K562 (cell line): ENCODE data around the gene C20orf96. TPM values are rescaled to one million over a fixed set of nuclear protein-coding genes. Genes with fewer than 3 reads are reported as not detected.

Experiments used
- ATAC-seq: fragments of 200-7000 bp; cut with Tn5 transposase; 3 replicates; pipeline ENCODE4 v1.9.1; 2020; ENCODE audit warnings: moderate library complexity
- BruUV-seq: library from RNA; stranded (reverse); fragments of 400-500 nt; replicated peaks from 2 replicates; lab custom pipeline; 2021; lab: Mats Ljungman, UMichigan
- CTCF ChIA-PET: fragments of 300-600 bp; formaldehyde crosslinking; extraction: SDS; loops from one replicate; lab custom pipeline; 2021; ENCODE audit warnings: low intra/inter-chr PET ratio; lab: Yijun Ruan, JAX
- POLR2A ChIA-PET: fragments of 300-600, 350-650 bp; sonication (Branson Sonifier 250); formaldehyde crosslinking; extraction: SDS; loops from one replicate; lab custom pipeline; 2021; ENCODE audit warnings: antibody characterized with exemption, inconsistent platforms; lab: Yijun Ruan, JAX
- DNase-seq, 4 experiments: peaks; one replicate each; pipeline versions ENCODE4 v3.0.0 to v3.0.0-alpha.2; 2011 to 2018; ENCODE audit warnings: low spot score in 3 of 4, mixed read lengths in 3 of 4; ENCODE audit errors: extremely low read depth in 1 of 4
- FAIRE-seq: peaks from 2 replicates; lab custom pipeline; 2011; peaks lifted over from hg19 to GRCh38; lab: Jason Lieb, UNC
- H2AFZ ChIP-seq: 2 replicates; pipeline ENCODE4 v1.6.0; 2011; ENCODE audit warnings: low read depth, low read length, control low read depth, inconsistent platforms
- H3K27ac ChIP-seq: fragments of 200-600 bp; 3 replicates; pipeline ENCODE4 v1.8.0; 2011; ENCODE audit warnings: low read depth, mild to moderate bottlenecking, control low read depth, inconsistent platforms, low read length, moderate library complexity, mixed read lengths; ENCODE audit errors: extremely low read depth
- H3K27me3 ChIP-seq, 2 experiments: fragments of 300-600 bp in 1 of 2; 2 replicates in 1 of 2; 3 replicates in 1 of 2; pipeline versions ENCODE4 v1.6.0 to v1.8.0; 2011; ENCODE audit warnings: inconsistent platforms in 2 of 2, low read length in 2 of 2, mild to moderate bottlenecking in 1 of 2, mixed read lengths in 1 of 2, moderate library complexity in 1 of 2; ENCODE audit not compliant: control insufficient read depth in 2 of 2, insufficient read depth in 2 of 2
- H3K36me3 ChIP-seq: fragments of 300-600 bp; 3 replicates; pipeline ENCODE4 v1.8.0; 2011; ENCODE audit warnings: mild to moderate bottlenecking, low read length, inconsistent platforms; ENCODE audit not compliant: control insufficient read depth, insufficient read depth
- H3K4me1 ChIP-seq, 2 experiments: fragments of 200-600 bp in 1 of 2; replicated peaks in 1 of 2; 2 replicates in 1 of 2; 3 replicates in 1 of 2; pipeline versions ENCODE4 v1.5.1 to v1.8.0; 2011; ENCODE audit warnings: inconsistent platforms in 2 of 2, low read length in 2 of 2, mild to moderate bottlenecking in 1 of 2, mixed read lengths in 1 of 2, moderate library complexity in 1 of 2; ENCODE audit not compliant: control insufficient read depth in 2 of 2, insufficient read depth in 2 of 2
- H3K4me2 ChIP-seq: 2 replicates; pipeline ENCODE4 v1.6.1; 2011; ENCODE audit warnings: low read length, control low read depth, inconsistent platforms, mixed read lengths; ENCODE audit not compliant: insufficient read depth
- H3K4me3 ChIP-seq: fragments of 200-600 bp; sonication (generic), shearing (Covaris generic); 2 replicates; pipeline ENCODE4 v1.5.1; 2016; ENCODE audit warnings: control low read depth, inconsistent platforms
- H3K79me2 ChIP-seq: fragments of 200-600 bp; 3 replicates; pipeline ENCODE4 v1.8.0; 2011; ENCODE audit warnings: low read length, inconsistent platforms; ENCODE audit not compliant: control insufficient read depth, insufficient read depth
- H3K9ac ChIP-seq, 2 experiments: 2 replicates each; pipeline versions ENCODE4 v1.6.0 to v1.6.1; 2011; ENCODE audit warnings: low read depth in 2 of 2, low read length in 2 of 2, control low read depth in 1 of 2, inconsistent platforms in 1 of 2, mild to moderate bottlenecking in 1 of 2, mixed read lengths in 1 of 2; ENCODE audit not compliant: insufficient read depth in 1 of 2
- H3K9me1 ChIP-seq: one replicate; pipeline ENCODE4 v1.6.0; 2011; ENCODE audit warnings: inconsistent platforms, mild to moderate bottlenecking, low read length, moderate library complexity; ENCODE audit not compliant: control insufficient read depth, insufficient read depth
- H3K9me3 ChIP-seq: replicated peaks from 2 replicates; pipeline ENCODE4 v1.5.1; 2011; ENCODE audit warnings: low read depth, low read length, inconsistent platforms; ENCODE audit not compliant: control insufficient read depth, insufficient read depth
- H4K20me1 ChIP-seq: replicated peaks from 2 replicates; pipeline ENCODE4 v1.6.1; 2011; ENCODE audit warnings: low read length, inconsistent platforms, mixed read lengths; ENCODE audit not compliant: control insufficient read depth, insufficient read depth
- ADNP ChIP-seq: fragments of 200-800 bp; sonication (Bioruptor generic); IDR thresholded peaks from 2 replicates; pipeline ENCODE4 v1.6.1; 2016; ENCODE audit warnings: missing genetic modification characterization, missing compliant biosample characterization
- BCOR ChIP-seq: fragments of 450-650 bp; IDR thresholded peaks from 2 replicates; pipeline ENCODE4 v1.6.1; 2016
- CHCHD3 ChIP-seq: fragments of 250-450 bp; sonication (Bioruptor Pico); IDR thresholded peaks from 2 replicates; pipeline ENCODE4 v2.1.2; 2022; ENCODE audit warnings: mild to moderate bottlenecking
- COPS2 ChIP-seq: fragments of 450-650 bp; conservative IDR thresholded peaks from 2 replicates; pipeline ENCODE4 v1.6.1; 2016; ENCODE audit warnings: mild to moderate bottlenecking, moderate library complexity
- HDAC2 ChIP-seq: fragments of 450-650 bp; IDR thresholded peaks from 2 replicates; pipeline ENCODE4 v1.6.1; 2016; ENCODE audit warnings: mild to moderate bottlenecking
- HNRNPK ChIP-seq: fragments of 200-400 bp; formaldehyde crosslinking; IDR thresholded peaks from one replicate; pipeline ENCODE4 v1.6.1; 2018; ENCODE audit warnings: mild to moderate bottlenecking, low read depth, low read length; ENCODE audit not compliant: poor library complexity, severe bottlenecking
- HOXB6 ChIP-seq: fragments of 250-450 bp; sonication (Bioruptor Pico); IDR thresholded peaks from 2 replicates; pipeline ENCODE4 v1.5.1; 2022; ENCODE audit warnings: mild to moderate bottlenecking, borderline replicate concordance
- KDM1A ChIP-seq, 2 experiments: fragments of 450-650 bp; IDR thresholded peaks; 2 replicates each; pipeline ENCODE4 v1.6.1; 2016; ENCODE audit warnings: mild to moderate bottlenecking in 2 of 2
- MAZ ChIP-seq, 2 experiments: fragments of 450-650 bp in 1 of 2; sonication (generic) in 1 of 2; formaldehyde crosslinking; IDR thresholded peaks in 1 of 2; conservative IDR thresholded peaks in 1 of 2; 2 replicates each; pipeline versions ENCODE4 v1.4.0 to v1.5.0; 2020; ENCODE audit warnings: mild to moderate bottlenecking in 1 of 2, missing genetic modification reagents in 1 of 2
- MTA3 ChIP-seq: fragments of 450-650 bp; formaldehyde crosslinking; IDR thresholded peaks from 2 replicates; pipeline ENCODE4 v1.6.1; 2017; ENCODE audit warnings: mild to moderate bottlenecking, borderline replicate concordance
- RBM25 ChIP-seq: fragments of 200-400 bp; formaldehyde crosslinking; IDR thresholded peaks from 2 replicates; pipeline ENCODE4 v1.6.1; 2018; ENCODE audit warnings: low read length, low read depth, moderate library complexity; ENCODE audit not compliant: severe bottlenecking
- SIN3B ChIP-seq: fragments of 450-650 bp; IDR thresholded peaks from 2 replicates; pipeline ENCODE4 v1.6.1; 2017; ENCODE audit warnings: low read depth, mild to moderate bottlenecking, moderate library complexity
- SMARCC2 ChIP-seq: fragments of 450-650 bp; IDR thresholded peaks from 2 replicates; pipeline ENCODE4 v1.6.1; 2017; ENCODE audit warnings: antibody characterized with exemption, moderate library complexity, mild to moderate bottlenecking, low read depth
- SREBF1 ChIP-seq: fragments of 150-350 bp; IDR thresholded peaks from 2 replicates; pipeline ENCODE4 v1.6.1; 2014; ENCODE audit warnings: antibody characterized with exemption, low read depth, low read length, borderline replicate concordance
- ZNF384 ChIP-seq: IDR thresholded peaks from 2 replicates; pipeline ENCODE4 v1.6.1; 2012; ENCODE audit warnings: low read depth, low read length, improper control_type of control experiment
- ZNF41 ChIP-seq: fragments of 250-450 bp; sonication (Bioruptor Pico); conservative IDR thresholded peaks from 2 replicates; pipeline ENCODE4 v1.4.0; 2020; ENCODE audit warnings: mild to moderate bottlenecking
- in situ Hi-C: fragments of 300-500 bp; cut with MboI; formaldehyde crosslinking; loops from 4 replicates; pipeline ENCODE4 v1.15.0; 2018; ENCODE audit warnings: inconsistent platforms, mixed read lengths
- intact Hi-C: fragments of 100-400 bp; cut with micrococcal nuclease; formaldehyde crosslinking; loops from 2 replicates; pipeline ENCODE4 v1.14.2; 2022
- polyA plus RNA-seq, 8 experiments: library from polyadenylated mRNA; depleted of rRNA in 4 of 8; stranded (reverse) in 5 of 8; unstranded in 3 of 8; fragments of >200 nt; fragmentation: Nextera tagmentation in 2 of 8; fragmentation: Illumina TruSeq in 1 of 8; extraction: Ambion mirVana in 2 of 8; extraction: Trizol in 1 of 8; gene quantifications; 2 replicates each; pipeline versions ENCODE4 v1.2.1 to v1.2.3, GENCODE V29; 2011 to 2014; ENCODE audit warnings: inconsistent platforms in 1 of 8, missing spikeins in 1 of 8
- total RNA-seq, 7 experiments: library from RNA; depleted of rRNA in 6 of 7; stranded (reverse); fragments of >200 nt in 6 of 7; fragmentation: Illumina TruSeq in 2 of 7; extraction: Trizol in 2 of 7; gene quantifications; 2 replicates each; pipeline versions ENCODE4 v1.2.1 to v1.2.3, GENCODE V29; 2011 to 2021; ENCODE audit warnings: low replicate concordance in 1 of 7
- TF ChIP-seq, protein P1 (sequence below): fragments of 450-650 bp; conservative IDR thresholded peaks from 2 replicates; pipeline ENCODE4 v1.6.1; 2016; ENCODE audit warnings: missing genetic modification characterization, low read depth, mild to moderate bottlenecking, missing compliant biosample characterization, moderate library complexity
- TF ChIP-seq, protein P2 (sequence below): sonication (generic); formaldehyde crosslinking; IDR thresholded peaks from 2 replicates; pipeline ENCODE4 v1.8.0; 2022; ENCODE audit warnings: mild to moderate bottlenecking, missing genetic modification reagents

The C20orf96 gene
- total and polyA plus RNA-seq, 9 of the 15 experiments (the other 6 are each of a cell fraction or from before 2014, with no cell fraction given), result 1.7 to 11.7 (median 4.2) TPM

DNA sequence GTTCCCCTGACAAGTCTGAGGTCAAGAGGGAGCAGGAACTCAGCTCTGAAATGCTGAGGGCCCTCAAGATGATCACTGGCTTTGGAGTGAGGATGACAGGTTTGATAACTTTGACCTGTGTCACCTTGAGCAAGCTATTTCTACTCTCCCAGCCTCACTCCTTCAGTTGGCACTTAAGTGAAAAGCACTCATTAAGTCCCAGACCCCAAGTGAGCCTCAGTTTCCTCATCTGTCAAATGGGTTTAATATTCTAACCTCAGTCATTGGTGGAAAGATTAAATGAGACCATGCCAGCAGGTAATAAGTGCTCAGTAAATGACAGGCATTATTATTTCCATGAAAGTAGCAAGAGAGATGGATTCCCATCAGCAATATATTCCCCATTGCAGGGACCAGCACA is 19.0 kb downstream of the C20orf96 start:
- no peak overlapping the region for H3K27ac ChIP-seq
- CTCF ChIA-PET, result no interaction called here
- no peak overlapping the region; a peak in 1 of 4 replicates for H3K9ac ChIP-seq
- peaks cover 10% of the 10 kb centered on the region; the same call in 1 of the 3 replicates for H3K36me3 ChIP-seq
- intact Hi-C loops, result no loop called here
- no peak overlapping the region for H3K4me3 ChIP-seq
- no peak for ATAC-seq
- H3K79me2 ChIP-seq, result no peaks in the 10 kb centered on the region
- H4K20me1 ChIP-seq, result no peaks in the 10 kb centered on the region
- no peak for FAIRE-seq
- H3K4me2 ChIP-seq, result no peak overlapping the region
- H3K4me1 ChIP-seq, result peaks cover 2 to 6% of the 10 kb centered on the region in 2 experiments; a peak in 4 of 5 replicates
- no peak for DNase-seq
- H3K9me1 ChIP-seq, result no peaks in the 10 kb centered on the region
- no peaks in the 10 kb centered on the region for H3K9me3 ChIP-seq
- no peak overlapping the region for H2AFZ ChIP-seq
- BruUV-seq, result no TSS peak
- POLR2A ChIA-PET, result interaction anchor here (1.6 kb wide), 1 partner anchor 11 kb away, joined by 3 read pairs; no protein-coding TSS in a partner anchor
- in situ Hi-C loops, result no loop called here
- no peaks in the 10 kb centered on the region for H3K27me3 ChIP-seq
- TF ChIP-seq CHCHD3 (CRISPR knock-in tag), result no peak
- peak; percentile 65; the same call in 1 of the 2 replicates for TF ChIP-seq ADNP (tag)
- no peak for TF ChIP-seq COPS2
- no peak for TF ChIP-seq SREBF1
- no peak for TF ChIP-seq HOXB6
- TF ChIP-seq SMARCC2, result no peak
- TF ChIP-seq, protein P1, sequence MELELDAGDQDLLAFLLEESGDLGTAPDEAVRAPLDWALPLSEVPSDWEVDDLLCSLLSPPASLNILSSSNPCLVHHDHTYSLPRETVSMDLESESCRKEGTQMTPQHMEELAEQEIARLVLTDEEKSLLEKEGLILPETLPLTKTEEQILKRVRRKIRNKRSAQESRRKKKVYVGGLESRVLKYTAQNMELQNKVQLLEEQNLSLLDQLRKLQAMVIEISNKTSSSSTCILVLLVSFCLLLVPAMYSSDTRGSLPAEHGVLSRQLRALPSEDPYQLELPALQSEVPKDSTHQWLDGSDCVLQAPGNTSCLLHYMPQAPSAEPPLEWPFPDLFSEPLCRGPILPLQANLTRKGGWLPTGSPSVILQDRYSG (tag), result no peak
- no peak for TF ChIP-seq HNRNPK
- TF ChIP-seq, protein P2, sequence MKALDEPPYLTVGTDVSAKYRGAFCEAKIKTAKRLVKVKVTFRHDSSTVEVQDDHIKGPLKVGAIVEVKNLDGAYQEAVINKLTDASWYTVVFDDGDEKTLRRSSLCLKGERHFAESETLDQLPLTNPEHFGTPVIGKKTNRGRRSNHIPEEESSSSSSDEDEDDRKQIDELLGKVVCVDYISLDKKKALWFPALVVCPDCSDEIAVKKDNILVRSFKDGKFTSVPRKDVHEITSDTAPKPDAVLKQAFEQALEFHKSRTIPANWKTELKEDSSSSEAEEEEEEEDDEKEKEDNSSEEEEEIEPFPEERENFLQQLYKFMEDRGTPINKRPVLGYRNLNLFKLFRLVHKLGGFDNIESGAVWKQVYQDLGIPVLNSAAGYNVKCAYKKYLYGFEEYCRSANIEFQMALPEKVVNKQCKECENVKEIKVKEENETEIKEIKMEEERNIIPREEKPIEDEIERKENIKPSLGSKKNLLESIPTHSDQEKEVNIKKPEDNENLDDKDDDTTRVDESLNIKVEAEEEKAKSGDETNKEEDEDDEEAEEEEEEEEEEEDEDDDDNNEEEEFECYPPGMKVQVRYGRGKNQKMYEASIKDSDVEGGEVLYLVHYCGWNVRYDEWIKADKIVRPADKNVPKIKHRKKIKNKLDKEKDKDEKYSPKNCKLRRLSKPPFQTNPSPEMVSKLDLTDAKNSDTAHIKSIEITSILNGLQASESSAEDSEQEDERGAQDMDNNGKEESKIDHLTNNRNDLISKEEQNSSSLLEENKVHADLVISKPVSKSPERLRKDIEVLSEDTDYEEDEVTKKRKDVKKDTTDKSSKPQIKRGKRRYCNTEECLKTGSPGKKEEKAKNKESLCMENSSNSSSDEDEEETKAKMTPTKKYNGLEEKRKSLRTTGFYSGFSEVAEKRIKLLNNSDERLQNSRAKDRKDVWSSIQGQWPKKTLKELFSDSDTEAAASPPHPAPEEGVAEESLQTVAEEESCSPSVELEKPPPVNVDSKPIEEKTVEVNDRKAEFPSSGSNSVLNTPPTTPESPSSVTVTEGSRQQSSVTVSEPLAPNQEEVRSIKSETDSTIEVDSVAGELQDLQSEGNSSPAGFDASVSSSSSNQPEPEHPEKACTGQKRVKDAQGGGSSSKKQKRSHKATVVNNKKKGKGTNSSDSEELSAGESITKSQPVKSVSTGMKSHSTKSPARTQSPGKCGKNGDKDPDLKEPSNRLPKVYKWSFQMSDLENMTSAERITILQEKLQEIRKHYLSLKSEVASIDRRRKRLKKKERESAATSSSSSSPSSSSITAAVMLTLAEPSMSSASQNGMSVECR (CRISPR knock-in tag), result no peak
- TF ChIP-seq MTA3, result no peak
- TF ChIP-seq MAZ (CRISPR knock-in tag; conservative IDR thresholded peaks at IDR 0.05 in 1 of 2, IDR thresholded peaks at IDR 0.05 in 1 of 2), result no peak
- peak; percentile 76 for TF ChIP-seq BCOR
- TF ChIP-seq HDAC2, result 0 out of 2 replicates have a peak, but pooled peaks have one; percentile 31
- no peak for TF ChIP-seq ZNF41 (CRISPR knock-in tag)
- no peak for TF ChIP-seq SIN3B
- TF ChIP-seq RBM25, result peak; percentile 90
- TF ChIP-seq ZNF384, result no peak
- peak in 1 of 2 experiments; percentile 60; a peak in 2 of 4 replicates for TF ChIP-seq KDM1A (IDR thresholded peaks at IDR 0.05)
